ENCODE data around the gene BMP7. TPM values are rescaled to one million over a fixed set of nuclear protein-coding genes. Genes with fewer than 3 reads are reported as not detected.

Gene BMP7
- total and polyA plus RNA-seq, 9 of the 15 experiments (the other 6 are each of a cell fraction or from before 2014, with no cell fraction given), result 0.18 TPM; not detected in 8

DNA sequence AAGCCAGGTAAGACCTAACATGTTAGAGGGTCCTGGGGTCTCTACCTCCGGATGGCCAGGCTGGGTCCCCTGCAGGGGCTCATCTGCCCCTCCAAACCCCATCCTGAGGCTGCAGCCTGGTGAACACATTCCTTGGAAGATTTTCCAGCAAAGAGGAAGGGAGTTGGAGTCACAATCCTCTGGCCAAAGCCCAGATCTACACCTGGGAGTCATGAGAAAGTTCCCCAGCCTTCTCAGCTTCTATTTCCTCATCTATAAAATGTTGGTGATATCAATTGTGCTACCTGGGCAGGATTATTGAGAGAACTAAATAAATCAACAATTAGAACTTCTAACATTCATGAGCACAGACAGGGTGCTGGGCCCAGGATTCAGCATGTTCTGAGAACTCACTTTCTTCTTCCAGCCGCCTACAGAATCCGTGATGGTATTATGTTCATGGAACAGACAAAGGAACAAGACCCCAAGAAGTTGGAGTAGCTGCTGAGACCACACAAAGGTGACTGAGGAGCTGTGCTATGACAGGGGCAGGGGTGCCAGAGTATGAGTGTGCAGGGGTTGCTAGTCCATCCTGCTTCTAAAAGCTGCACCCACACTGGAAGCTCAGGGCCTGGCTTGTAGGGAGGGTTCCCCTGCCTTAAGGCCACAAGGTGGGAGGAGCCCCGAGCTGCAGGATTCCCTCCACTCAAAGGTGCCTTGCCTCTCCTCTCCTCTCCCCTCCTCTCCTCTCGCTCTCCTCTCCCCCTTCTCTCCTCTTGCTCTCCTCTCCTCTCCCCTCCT, 68.9 kb downstream of the BMP7 start:
- CTCF ChIA-PET (ENCODE audit: low intra/inter-chr PET ratio), result no interaction called here

More for the DNA sequence above, 68.9 kb downstream of the BMP7 start:
- no TSS peak for BruUV-seq (replicated peaks)
- Histone ChIP-seq H3K9ac (ENCODE audit: insufficient read depth in 1 of 2, low read depth in 2 of 2, low read length in 2 of 2) (no peak overlapping the region), H3K27ac (ENCODE audit: extremely low read depth, low read depth, low read length) (no peak overlapping the region), H3K79me2 (ENCODE audit: control insufficient read depth, insufficient read depth, low read length) (no peaks in the 10 kb centered on the region), H4K20me1 (replicated peaks; ENCODE audit: control insufficient read depth, insufficient read depth, low read length) (no peaks in the 10 kb centered on the region), H3K4me1 (replicated peaks in 1 of 2; ENCODE audit: control insufficient read depth in 2 of 2, insufficient read depth in 2 of 2, low read length in 2 of 2) (no peaks in the 10 kb centered on the region), H3K36me3 (ENCODE audit: control insufficient read depth, insufficient read depth, low read length) (no peaks in the 10 kb centered on the region), H3K4me3 (no peak overlapping the region), H3K4me2 (ENCODE audit: insufficient read depth, low read length) (no peak overlapping the region), H3K27me3 (ENCODE audit: control insufficient read depth in 2 of 2, insufficient read depth in 2 of 2, low read length in 2 of 2) (peaks cover 23 to 70% of the 10 kb centered on the region in 2 experiments; a peak in 4 of 5 replicates), H3K9me3 (replicated peaks; ENCODE audit: control insufficient read depth, insufficient read depth, low read depth, low read length) (no peaks in the 10 kb centered on the region), H2AFZ (ENCODE audit: low read depth, low read length) (no peak overlapping the region), H3K9me1 (ENCODE audit: control insufficient read depth, insufficient read depth, low read length) (no peaks in the 10 kb centered on the region)
- DNase-seq (ENCODE audit: extremely low read depth in 1 of 4, low spot score in 3 of 4), result no peak
- 0% methylated on average over 3 of the region's 5 CpGs for WGBS (ENCODE audit: insufficient coverage, low coverage, missing lambda C conversion rate)
- TF ChIP-seq EWSR1 (IDR thresholded peaks at IDR 0.05; ENCODE audit: borderline replicate concordance, low read depth, partially characterized antibody) (peak; percentile 1), ARID3B (CRISPR knock-in tag; IDR thresholded peaks at IDR 0.05; ENCODE audit: borderline replicate concordance) (no peak)
- TF ChIP-seq, protein P1, sequence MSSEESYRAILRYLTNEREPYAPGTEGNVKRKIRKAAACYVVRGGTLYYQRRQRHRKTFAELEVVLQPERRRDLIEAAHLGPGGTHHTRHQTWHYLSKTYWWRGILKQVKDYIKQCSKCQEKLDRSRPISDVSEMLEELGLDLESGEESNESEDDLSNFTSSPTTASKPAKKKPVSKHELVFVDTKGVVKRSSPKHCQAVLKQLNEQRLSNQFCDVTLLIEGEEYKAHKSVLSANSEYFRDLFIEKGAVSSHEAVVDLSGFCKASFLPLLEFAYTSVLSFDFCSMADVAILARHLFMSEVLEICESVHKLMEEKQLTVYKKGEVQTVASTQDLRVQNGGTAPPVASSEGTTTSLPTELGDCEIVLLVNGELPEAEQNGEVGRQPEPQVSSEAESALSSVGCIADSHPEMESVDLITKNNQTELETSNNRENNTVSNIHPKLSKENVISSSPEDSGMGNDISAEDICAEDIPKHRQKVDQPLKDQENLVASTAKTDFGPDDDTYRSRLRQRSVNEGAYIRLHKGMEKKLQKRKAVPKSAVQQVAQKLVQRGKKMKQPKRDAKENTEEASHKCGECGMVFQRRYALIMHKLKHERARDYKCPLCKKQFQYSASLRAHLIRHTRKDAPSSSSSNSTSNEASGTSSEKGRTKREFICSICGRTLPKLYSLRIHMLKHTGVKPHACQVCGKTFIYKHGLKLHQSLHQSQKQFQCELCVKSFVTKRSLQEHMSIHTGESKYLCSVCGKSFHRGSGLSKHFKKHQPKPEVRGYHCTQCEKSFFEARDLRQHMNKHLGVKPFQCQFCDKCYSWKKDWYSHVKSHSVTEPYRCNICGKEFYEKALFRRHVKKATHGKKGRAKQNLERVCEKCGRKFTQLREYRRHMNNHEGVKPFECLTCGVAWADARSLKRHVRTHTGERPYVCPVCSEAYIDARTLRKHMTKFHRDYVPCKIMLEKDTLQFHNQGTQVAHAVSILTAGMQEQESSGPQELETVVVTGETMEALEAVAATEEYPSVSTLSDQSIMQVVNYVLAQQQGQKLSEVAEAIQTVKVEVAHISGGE (CRISPR knock-in tag; IDR thresholded peaks at IDR 0.05), result peak in 1 of 3 experiments; percentile 77; a peak in 1 of 6 replicates
- ATAC-seq, result no peak
- POLR2A ChIA-PET, result interaction anchor here (0.6 kb wide), 1 partner anchor 687 kb away, joined by 3 read pairs; no protein-coding TSS in a partner anchor
- no peak for FAIRE-seq
- intact Hi-C loops (cut with micrococcal nuclease) (no loop called here), in situ Hi-C loops (cut with MboI) (no loop called here)

Measured in K562 (cell line).